ENCODE results near the gene FAM20B.

GRCh38 chr1:179042700-179043099, 17.0 kb downstream of the FAM20B start:
- no peak for TF ChIP-seq CTCF (IDR thresholded peaks at IDR 0.05)
- TF ChIP-seq POLR2A (IDR thresholded peaks at IDR 0.05): no peak
